GM12874 (cell line): ENCODE results near the gene DISC1.
A peak's percentile ranks its signal among the peaks of the same experiment; 100 is the strongest.

Experiments
- CTCF ChIP-seq: IDR thresholded peaks from 2 replicates; pipeline ENCODE4 v1.5.1; 2011; ENCODE audit warnings: low read depth, mild to moderate bottlenecking, control low read depth, low read length, moderate library complexity; ENCODE audit not compliant: insufficient read depth

The DISC1 gene

GRCh38 chr1:231926340-231926739 lies 299.8 kb downstream of the DISC1 start:
- no peak for TF ChIP-seq CTCF

- TF ChIP-seq CTCF, result no peak
Observed at GRCh38 chr1:231926933-231927332, 300.3 kb downstream of the DISC1 start.

GRCh38 chr1:231927431-231927830 lies 300.8 kb downstream of the DISC1 start:
- TF ChIP-seq CTCF, result no peak

GRCh38 chr1:231929311-231929710 lies 302.7 kb downstream of the DISC1 start:
- TF ChIP-seq CTCF, result no peak

- no peak for TF ChIP-seq CTCF
Observed at GRCh38 chr1:231930257-231930947, 303.8 kb downstream of the DISC1 start.

GRCh38 chr1:231931146-231931545 lies 304.6 kb downstream of the DISC1 start:
- TF ChIP-seq CTCF, result no peak

- peak; percentile 59 for TF ChIP-seq CTCF
Observed at GRCh38 chr1:231931846-231932454, 305.4 kb downstream of the DISC1 start.
